ENCODE results near the gene KRTAP9-4.

DNA sequence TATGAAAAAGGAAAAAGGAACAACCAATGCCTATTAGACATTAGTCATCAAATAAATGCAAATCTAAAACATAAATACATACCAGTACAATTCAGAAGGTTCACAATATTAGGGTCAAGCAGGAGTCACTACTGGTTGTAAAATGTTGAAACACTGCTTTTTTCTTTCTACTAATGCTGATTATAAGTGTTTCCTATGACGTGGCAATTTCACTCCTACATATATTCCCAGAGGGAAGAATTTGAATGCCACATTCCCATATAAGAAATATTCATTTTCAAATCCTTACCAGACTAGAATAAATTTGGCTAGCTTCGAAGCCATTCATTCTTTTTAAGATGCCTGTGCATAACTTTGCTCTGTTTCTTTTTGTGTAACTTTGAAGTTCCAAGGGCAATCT is 25.7 kb upstream of the KRTAP9-4 start:
- TF ChIP-seq POLR2AphosphoS5 (IDR thresholded peaks at IDR 0.05) (no peak), CTCF (IDR thresholded peaks at IDR 0.05 in 8 of 11, conservative IDR thresholded peaks at IDR 0.05 in 3 of 11) (no peak)
